ENCODE results near the gene LRRC28.

LRRC28 gene

DNA sequence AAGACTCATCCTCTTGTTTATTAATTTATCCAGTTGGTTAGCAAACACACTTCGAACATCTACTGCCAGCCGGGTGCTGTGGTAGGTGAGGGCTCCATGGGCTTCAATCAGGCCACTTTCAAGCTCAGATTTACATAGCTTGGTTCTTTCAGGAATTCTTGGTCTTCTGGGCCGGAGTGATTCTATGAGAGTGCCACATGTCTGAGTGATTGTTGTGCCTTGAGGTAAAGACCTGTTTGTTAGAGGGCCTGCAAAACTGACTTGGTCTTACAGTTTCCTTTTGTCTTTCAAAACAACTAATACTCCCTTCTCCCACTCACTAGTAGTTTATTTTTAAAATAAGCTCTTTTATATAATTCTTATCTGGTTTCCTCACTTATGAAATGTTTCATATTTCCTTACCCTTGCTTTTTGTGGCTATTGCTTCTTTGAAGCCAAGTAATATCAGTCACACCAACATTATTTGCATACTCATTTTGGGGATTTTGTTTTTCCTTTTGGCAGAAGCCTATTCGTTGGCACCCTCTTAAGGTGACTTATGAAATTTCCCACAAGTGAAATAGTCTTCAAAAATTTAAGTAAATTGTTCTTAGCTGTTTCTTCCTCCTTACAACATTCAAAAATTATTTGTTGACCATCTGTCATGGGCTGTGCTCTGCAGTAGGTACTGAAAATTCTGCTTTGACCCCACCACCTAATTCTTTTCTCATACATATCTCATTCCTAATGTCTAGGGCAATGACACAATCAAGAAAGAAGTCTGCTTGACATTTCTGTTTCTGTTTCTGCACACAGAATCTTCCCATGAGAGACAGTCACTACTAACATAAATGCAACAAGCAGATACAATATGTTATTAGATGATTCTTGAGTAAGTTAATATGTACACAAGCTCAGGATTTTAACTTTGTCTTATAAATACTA, 120.2 kb downstream of the LRRC28 start:
- TF ChIP-seq, protein P1, sequence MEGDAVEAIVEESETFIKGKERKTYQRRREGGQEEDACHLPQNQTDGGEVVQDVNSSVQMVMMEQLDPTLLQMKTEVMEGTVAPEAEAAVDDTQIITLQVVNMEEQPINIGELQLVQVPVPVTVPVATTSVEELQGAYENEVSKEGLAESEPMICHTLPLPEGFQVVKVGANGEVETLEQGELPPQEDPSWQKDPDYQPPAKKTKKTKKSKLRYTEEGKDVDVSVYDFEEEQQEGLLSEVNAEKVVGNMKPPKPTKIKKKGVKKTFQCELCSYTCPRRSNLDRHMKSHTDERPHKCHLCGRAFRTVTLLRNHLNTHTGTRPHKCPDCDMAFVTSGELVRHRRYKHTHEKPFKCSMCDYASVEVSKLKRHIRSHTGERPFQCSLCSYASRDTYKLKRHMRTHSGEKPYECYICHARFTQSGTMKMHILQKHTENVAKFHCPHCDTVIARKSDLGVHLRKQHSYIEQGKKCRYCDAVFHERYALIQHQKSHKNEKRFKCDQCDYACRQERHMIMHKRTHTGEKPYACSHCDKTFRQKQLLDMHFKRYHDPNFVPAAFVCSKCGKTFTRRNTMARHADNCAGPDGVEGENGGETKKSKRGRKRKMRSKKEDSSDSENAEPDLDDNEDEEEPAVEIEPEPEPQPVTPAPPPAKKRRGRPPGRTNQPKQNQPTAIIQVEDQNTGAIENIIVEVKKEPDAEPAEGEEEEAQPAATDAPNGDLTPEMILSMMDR (IDR thresholded peaks at IDR 0.05; ENCODE audit: insufficient read depth, low read depth, low read length, missing control alignments): peak; percentile 29
- H3K4me3 ChIP-seq (ENCODE audit: low read length): no peak overlapping the region
- peak; percentile 24 for DNase-seq (ENCODE audit: low read depth)

DNA sequence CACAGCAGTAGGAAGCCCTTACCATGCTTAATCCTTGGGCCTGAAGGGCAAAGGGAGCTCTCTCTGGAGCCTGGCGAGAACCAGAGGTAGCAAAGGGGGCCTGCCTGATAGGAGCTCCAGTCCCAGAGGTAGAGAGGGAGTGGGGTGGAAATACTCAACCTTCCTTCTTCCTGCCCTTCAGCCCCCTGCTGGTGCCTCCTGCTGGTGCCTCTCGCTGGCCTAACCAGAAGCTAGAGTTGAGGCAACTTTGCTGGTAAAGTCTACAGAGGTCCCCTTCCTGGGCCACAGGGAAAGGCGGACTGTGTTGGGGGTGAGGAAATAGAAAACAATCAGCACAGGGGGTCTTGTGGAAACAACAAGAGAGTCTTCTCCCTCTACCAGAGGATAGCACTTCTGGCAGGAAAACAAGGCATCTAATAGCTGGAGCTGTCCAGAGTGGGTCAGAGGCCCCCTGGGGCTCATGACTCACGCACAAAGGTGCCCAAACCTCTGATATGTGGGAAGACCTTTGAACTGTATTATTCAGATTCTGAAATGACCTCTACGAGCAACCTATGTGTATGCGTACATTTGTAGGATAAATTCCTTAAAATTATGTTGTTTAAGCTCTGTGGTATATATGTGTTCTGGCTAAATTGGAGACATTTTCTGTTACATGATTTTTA, 133.9 kb downstream of the LRRC28 start:
- H3K4me3 ChIP-seq (ENCODE audit: low read length): no peak overlapping the region
- TF ChIP-seq, protein P1 (IDR thresholded peaks at IDR 0.05; ENCODE audit: insufficient read depth, low read depth, low read length, missing control alignments): peak; percentile 10
- no peak for DNase-seq (ENCODE audit: low read depth)

DNA sequence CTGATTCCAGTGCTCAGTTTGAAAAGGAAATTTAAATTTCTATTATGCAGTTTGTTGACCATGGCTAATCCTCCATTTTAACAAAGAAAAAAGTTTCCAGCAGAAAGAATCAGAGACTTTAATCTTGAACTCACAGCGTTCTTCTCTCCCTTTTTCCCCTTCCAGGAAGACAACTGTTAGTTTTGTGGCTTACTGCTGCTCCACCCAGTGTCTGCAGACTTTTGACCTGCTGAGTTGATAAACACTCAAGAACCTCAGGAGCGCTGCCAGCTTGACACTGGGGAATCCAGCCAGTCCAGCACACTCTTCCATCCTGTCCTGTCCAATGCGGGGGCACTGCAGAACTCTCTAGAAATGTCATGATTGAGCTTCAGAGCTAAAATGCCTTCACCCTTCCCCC, 134.6 kb downstream of the LRRC28 start:
- H3K4me3 ChIP-seq (ENCODE audit: low read length): no peak overlapping the region
- TF ChIP-seq, protein P1 (IDR thresholded peaks at IDR 0.05; ENCODE audit: insufficient read depth, low read depth, low read length, missing control alignments): no peak
- DNase-seq (ENCODE audit: low read depth): no peak

DNA sequence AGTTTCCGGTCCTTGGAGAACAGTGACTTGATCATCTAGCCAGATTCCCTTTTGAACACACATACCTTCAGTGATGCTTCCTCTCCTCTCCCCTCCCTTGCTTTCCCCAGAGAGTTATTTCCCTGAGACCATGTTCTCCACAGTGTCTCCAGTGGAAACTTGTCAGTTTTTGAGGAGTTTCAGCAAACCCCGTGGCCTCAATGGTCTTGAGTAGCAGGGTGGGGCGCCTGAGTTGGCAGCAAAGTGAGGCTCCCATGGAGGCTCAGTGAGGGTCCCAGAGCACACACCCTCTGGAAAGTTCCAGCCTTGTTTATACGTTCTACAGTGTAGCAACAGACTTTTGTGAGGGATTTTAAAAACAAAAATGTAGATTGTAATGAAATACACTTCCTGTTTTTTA, 135.1 kb downstream of the LRRC28 start:
- no peak overlapping the region for H3K4me3 ChIP-seq (ENCODE audit: low read length)
- TF ChIP-seq, protein P1 (IDR thresholded peaks at IDR 0.05; ENCODE audit: insufficient read depth, low read depth, low read length, missing control alignments): no peak
- no peak for DNase-seq (ENCODE audit: low read depth)

DNA sequence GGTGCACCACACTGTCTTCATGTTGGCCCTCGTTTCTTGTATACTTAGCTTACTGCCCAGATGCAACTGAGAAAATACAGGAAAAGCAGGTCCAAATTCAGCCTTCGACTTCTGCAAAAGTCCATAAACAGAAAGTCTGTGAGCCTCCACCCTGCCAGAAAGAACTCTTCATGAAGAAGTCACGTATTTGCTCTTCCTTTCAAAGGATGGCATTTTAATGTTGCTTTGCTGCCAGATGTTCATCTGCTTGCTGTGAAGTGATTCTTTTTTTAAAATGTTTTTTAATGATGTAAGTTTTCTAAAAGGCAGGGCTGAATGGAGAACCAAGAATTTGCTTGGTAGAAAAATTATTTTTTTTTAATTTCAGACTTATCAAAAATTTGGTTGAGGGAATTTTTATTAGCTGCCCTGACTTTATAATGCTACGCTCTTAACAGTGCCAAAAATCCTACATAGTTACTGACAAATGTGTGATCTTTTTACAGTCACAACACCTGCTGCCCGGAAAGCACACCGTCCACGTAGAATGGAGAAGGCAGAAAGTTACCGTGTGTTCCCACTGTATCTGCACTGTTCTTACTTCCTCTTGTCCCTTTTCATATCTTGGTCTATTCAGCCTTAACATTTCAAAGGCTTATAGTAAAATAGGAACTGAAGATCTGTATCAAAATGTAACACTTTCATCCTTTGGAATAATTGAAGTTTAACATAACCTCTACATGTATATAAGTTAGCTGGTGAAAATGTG, 136.3 kb downstream of the LRRC28 start:
- TF ChIP-seq, protein P1 (IDR thresholded peaks at IDR 0.05; ENCODE audit: insufficient read depth, low read depth, low read length, missing control alignments): no peak
- H3K4me3 ChIP-seq (ENCODE audit: low read length): no peak overlapping the region
- no peak for DNase-seq (ENCODE audit: low read depth)

DNA sequence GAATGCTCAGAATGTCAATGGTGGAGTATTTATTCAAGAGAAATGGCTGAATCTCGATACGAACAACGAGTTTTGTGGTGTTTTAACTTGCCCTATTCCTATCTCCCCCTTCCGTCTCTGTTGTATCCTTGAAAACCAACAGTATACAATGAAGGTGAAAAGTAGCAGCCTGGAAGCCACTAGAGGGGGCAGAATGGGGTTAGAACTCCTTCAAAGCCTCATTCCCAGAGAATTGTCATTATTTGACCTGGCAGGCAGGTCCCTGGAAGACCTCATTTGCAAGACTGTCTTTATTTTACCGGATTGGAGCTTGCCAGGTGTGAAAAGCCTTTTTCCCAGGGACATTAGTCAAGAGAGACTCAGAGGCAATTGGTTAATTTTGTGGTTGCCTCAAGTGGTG, 139.4 kb downstream of the LRRC28 start:
- no peak overlapping the region for H3K4me3 ChIP-seq (ENCODE audit: low read length)
- no peak for DNase-seq (ENCODE audit: low read depth)
- TF ChIP-seq, protein P1 (IDR thresholded peaks at IDR 0.05; ENCODE audit: insufficient read depth, low read depth, low read length, missing control alignments): no peak

Measured in epithelial cell of esophagus (primary cell).